GM12891 (cell line): ENCODE measurements around the gene C12orf75.

Source experiments
- PAX5 ChIP-seq: IDR thresholded peaks from 2 replicates; pipeline ENCODE4 v1.6.1; 2011; ENCODE audit warnings: low read length, moderate library complexity, mild to moderate bottlenecking; ENCODE audit not compliant: insufficient read depth, severe bottlenecking
- POLR2A ChIP-seq: IDR thresholded peaks from 2 replicates; pipeline ENCODE4 v1.6.1; 2011; ENCODE audit warnings: low read depth, low read length, control low read depth
- POLR2AphosphoS5 ChIP-seq: IDR thresholded peaks from 2 replicates; pipeline ENCODE4 v1.6.1; 2011; ENCODE audit warnings: low read depth, low read length, control low read depth
- TAF1 ChIP-seq: IDR thresholded peaks from 2 replicates; pipeline ENCODE4 v1.6.1; 2011; ENCODE audit warnings: low read depth, low read length, control low read depth

DNA sequence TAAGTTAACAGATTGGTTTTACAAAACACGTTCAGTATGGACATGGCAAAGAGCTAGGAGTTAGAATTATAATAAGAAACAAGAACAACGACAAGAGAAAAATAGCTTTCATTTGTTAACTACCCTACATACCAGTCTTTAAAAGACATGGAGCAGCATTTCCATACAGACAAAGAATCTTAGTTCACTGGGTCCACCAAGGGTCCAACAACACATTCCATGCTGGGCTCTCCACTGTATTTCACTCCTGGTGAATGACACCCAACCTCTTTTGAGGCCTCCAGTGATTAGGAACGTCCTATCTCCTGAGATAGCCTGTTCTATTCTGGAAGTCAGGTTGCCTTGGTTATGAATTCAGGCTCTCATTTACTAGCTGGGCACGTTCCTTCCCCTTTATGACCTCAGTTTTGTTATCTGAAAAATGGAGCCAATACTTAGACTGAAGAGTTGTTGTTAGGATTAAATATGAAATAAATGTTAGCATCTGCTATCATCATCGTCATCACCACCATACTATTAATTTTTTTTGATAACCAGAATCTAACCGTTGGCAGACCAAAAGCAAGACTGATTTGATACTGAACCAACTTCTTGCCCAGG is 37.7 kb downstream of the C12orf75 start:
- no peak for TF ChIP-seq PAX5
- no peak for TF ChIP-seq POLR2AphosphoS5
- no peak for TF ChIP-seq POLR2A
- no peak for TF ChIP-seq TAF1
